Pancreas (tissue), 10 donors: ENCODE data around the gene GCN1. TPM values are rescaled to one million over a fixed set of nuclear protein-coding genes. Genes with fewer than 3 reads are reported as not detected.
"Not testable (repeated sequence)": the region's sequence is repeated elsewhere in the genome, so short reads cannot be mapped to it uniquely, and the experiment has no call there.

Experiments used
- ATAC-seq, 4 donors: fragments of 200-7000 bp; cut with Tn5 transposase; one replicate each; pipeline versions ENCODE4 v1.8.0 to v1.9.1; 2020; ENCODE audit warnings: mild to moderate bottlenecking in 4 of 4, moderate library complexity in 4 of 4
- DNase-seq, 6 donors: peaks; one replicate each; pipeline ENCODE4 v3.0.0-alpha.2; 2020
- FAIRE-seq: peaks from 2 replicates; lab custom pipeline; 2012; peaks lifted over from hg19 to GRCh38; lab: Jason Lieb, UNC
- H3K27ac ChIP-seq, 4 donors: fragments of 200-600 bp; sonication (generic); 1 replicate in 3 of 4; 2 replicates in 1 of 4; pipeline versions ENCODE4 v1.5.0 to v1.8.0; 2020
- H3K27me3 ChIP-seq, 4 donors: fragments of 200-600 bp; one replicate each; pipeline ENCODE4 v1.8.0; 2021
- H3K36me3 ChIP-seq, 3 donors: fragments of 200-600 bp; sonication (generic) in 1 of 3; one replicate each; pipeline versions ENCODE4 v1.5.0 to v1.8.0; 2020 to 2021
- H3K4me1 ChIP-seq, 3 donors: fragments of 200-600 bp; one replicate each; pipeline ENCODE4 v1.8.0; 2021
- H3K4me3 ChIP-seq, 4 donors: fragments of 200-600 bp; sonication (generic) in 2 of 4; one replicate each; pipeline versions ENCODE4 v1.5.0 to v1.8.0; 2020 to 2021
- H3K9me3 ChIP-seq, 4 donors: fragments of 200-600 bp; one replicate each; pipeline ENCODE4 v1.8.0; 2021
- CTCF ChIP-seq, 4 donors: fragments of 200-600 bp; sonication (generic) in 3 of 4; IDR thresholded peaks; one replicate each; pipeline versions ENCODE4 v1.5.0 to v1.8.0; 2021; ENCODE audit warnings: antibody characterized with exemption in 4 of 4
- WGBS, 2 donors: extraction: QIAGEN DNeasy Blood & Tissue Kit; methylation state at CpG; one replicate each; pipeline ENCODE4 v1.1.7; 2013; 5-methylcytosine and 5-hydroxymethylcytosine counted together
- intact Hi-C, 3 donors: fragments of 100-400 bp; cut with DNase I; formaldehyde crosslinking; loops; one replicate each; pipeline versions ENCODE4 v1.11.1 to v1.14.2; 2022
- polyA plus RNA-seq, 2 donors: library from polyadenylated mRNA; stranded (reverse); fragments of 200-250 nt; gene quantifications; one replicate each; pipeline ENCODE4 v1.2.3, GENCODE V29; 2013
- total RNA-seq, 6 donors: library from RNA; stranded (reverse); fragmentation: NEBNext Ultra II Directional in 4 of 6; extraction: Animal tissue kit (Norgen Biotek cat#: 25700) in 4 of 6; gene quantifications; one replicate each; pipeline versions ENCODE4 v1.2.1 to v1.2.4, GENCODE V29; 2021 to 2023
- donor health status: healthy with polysubstance abuse.
- donor health status: DM: no; HTN: no; CAD: no; lungs with moderate emphysema.
- donor health status: DM: no; HTN: no; CAD: no.
- donor health status: control.
- donor health status: control.
- donor health status: Bipolar disorder and iron deficiency.
- donor health status: DM: yes; HTN: yes; CAD: no.
- donor health status: DM: no; HTN: no; CAD: no.
- donor health status: DM: no; HTN: no; CAD: no.
- donor health status: DM: yes; HTN: yes; CAD: no.

The GCN1 gene
- total and polyA plus RNA-seq, 8 donors: 18.9 to 54.1 (median 37.7) TPM

DNA sequence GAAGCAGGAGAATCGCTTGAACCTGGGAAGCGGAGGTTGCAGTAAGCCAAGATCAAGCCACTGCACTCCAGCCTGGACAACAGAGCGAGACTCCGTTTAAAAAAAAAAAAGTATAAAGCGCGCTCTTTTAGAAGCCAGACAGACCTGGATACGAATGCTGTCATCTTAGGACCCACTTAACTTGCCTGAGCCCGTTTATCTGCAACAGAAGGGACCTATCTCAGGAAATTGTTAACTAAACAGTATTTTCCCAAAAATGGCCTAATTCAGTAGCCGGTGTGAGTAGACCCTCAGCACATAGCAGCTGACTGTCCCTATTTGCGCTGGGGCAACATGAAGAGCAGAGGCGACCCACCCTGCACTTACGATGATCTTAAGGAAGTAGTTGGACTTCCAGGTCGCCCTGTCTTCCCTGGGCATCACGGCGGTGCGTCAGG lies 5.9 kb upstream of the GCN1 start:
- no peak for DNase-seq
- Histone ChIP-seq H3K36me3 (peaks cover 0 to 35% (median 23%) of the 10 kb centered on the region in 3 donors), H3K4me3 (peak overlapping the region; percentile 85 to 97 (median 96)), H3K4me1 (peaks cover 13 to 17% (median 13%) of the 10 kb centered on the region in 3 donors), H3K9me3 (no peaks in the 10 kb centered on the region), H3K27me3 (no peaks in the 10 kb centered on the region), H3K27ac (peak overlapping the region; percentile 61 to 85 (median 78))
- FAIRE-seq: no peak
- intact Hi-C loops: no loop called here
- TF ChIP-seq CTCF (IDR thresholded peaks at IDR 0.05): no peak
- WGBS, 2 donors: 1 to 2% methylated on average over 16 of the region's 16 CpGs
- ATAC-seq: no peak

GRCh38 chr12:120199595-120200306 lies 5.2 kb upstream of the GCN1 start:
- Histone ChIP-seq H3K27ac (peak overlapping the region in 3 of 4 donors; percentile 75 to 85 (median 81)), H3K36me3 (peaks cover 0 to 35% (median 23%) of the 10 kb centered on the region in 3 donors), H3K27me3 (no peaks in the 10 kb centered on the region), H3K4me3 (peak overlapping the region; percentile 85 to 97 (median 96)), H3K4me1 (peaks cover 13 to 22% (median 17%) of the 10 kb centered on the region in 3 donors), H3K9me3 (no peaks in the 10 kb centered on the region)
- WGBS, 2 donors: 12 to 16% methylated on average over 12 of the region's 12 CpGs
- intact Hi-C loops: no loop called here
- ATAC-seq (peak in 1 of 4 donors; percentile 7), FAIRE-seq (no peak), DNase-seq (peak in 1 of 6 donors; percentile 52)
- TF ChIP-seq CTCF (IDR thresholded peaks at IDR 0.05): no peak

DNA sequence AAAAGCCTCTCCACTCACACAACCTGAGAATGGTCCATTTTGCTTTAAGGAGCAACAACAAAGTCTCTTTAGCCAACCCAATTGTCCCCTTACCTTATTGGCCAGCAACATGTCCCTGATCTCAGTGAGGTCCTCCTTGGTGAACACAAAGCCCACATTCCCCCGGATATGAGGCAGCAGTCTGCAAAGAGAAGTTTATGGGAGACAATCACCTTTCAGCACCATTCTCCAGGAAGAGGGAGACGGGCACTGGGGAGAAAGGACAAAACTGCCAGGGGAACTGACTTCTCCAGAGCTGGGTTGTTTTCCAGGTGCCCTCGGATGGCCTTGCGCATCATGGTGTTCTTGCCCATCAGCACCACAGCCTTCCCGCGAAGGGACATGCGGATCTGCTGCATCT lies 4.5 kb upstream of the GCN1 start:
- peak overlapping the region in 3 of 4 donors; percentile 85 to 97 (median 96) for H3K4me3 ChIP-seq
- peaks cover 0 to 35% (median 23%) of the 10 kb centered on the region in 3 donors for H3K36me3 ChIP-seq
- H3K27me3 ChIP-seq: no peaks in the 10 kb centered on the region

DNA sequence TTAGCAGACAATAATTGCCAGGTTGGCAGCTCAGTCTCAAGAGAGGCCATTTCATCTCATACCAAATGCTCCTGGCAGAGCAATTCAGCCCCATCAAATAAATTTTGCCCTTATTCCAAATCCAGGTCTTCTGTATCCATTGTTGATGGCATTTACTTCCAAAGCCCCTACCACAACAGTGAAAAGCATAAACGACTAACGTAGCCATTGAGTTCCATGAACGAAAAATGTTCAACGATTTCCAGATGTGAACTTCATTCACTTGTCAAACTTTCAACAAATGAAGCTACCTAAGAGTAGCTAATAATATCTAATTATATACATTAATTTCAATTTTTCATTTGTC lies 3.0 kb upstream of the GCN1 start:
- 67 to 83% methylated on average over 4 of the region's 4 CpGs for WGBS, 2 donors
- intact Hi-C loops: no loop called here
- no peaks in the 10 kb centered on the region for H3K27me3 ChIP-seq
- FAIRE-seq (no peak), DNase-seq (no peak), ATAC-seq (no peak)
- TF ChIP-seq CTCF (IDR thresholded peaks at IDR 0.05): no peak
- peaks cover 0 to 35% (median 23%) of the 10 kb centered on the region in 3 donors for H3K36me3 ChIP-seq
- no peak overlapping the region for H3K27ac ChIP-seq
- H3K4me1 ChIP-seq: peaks cover 13 to 32% (median 17%) of the 10 kb centered on the region in 3 donors
- H3K9me3 ChIP-seq: no peaks in the 10 kb centered on the region
- no peak overlapping the region for H3K4me3 ChIP-seq

More for the DNA sequence above, 4.5 kb upstream of the GCN1 start:
- H3K27ac ChIP-seq: no peak overlapping the region
- FAIRE-seq: no peak
- no peak for ATAC-seq
- no peak for TF ChIP-seq CTCF (IDR thresholded peaks at IDR 0.05)
- intact Hi-C loops: no loop called here
- WGBS, 2 donors: 47 to 49% methylated on average over 7 of the region's 7 CpGs
- H3K4me1 ChIP-seq: peaks cover 13 to 22% (median 17%) of the 10 kb centered on the region in 3 donors
- DNase-seq: no peak
- no peaks in the 10 kb centered on the region for H3K9me3 ChIP-seq

DNA sequence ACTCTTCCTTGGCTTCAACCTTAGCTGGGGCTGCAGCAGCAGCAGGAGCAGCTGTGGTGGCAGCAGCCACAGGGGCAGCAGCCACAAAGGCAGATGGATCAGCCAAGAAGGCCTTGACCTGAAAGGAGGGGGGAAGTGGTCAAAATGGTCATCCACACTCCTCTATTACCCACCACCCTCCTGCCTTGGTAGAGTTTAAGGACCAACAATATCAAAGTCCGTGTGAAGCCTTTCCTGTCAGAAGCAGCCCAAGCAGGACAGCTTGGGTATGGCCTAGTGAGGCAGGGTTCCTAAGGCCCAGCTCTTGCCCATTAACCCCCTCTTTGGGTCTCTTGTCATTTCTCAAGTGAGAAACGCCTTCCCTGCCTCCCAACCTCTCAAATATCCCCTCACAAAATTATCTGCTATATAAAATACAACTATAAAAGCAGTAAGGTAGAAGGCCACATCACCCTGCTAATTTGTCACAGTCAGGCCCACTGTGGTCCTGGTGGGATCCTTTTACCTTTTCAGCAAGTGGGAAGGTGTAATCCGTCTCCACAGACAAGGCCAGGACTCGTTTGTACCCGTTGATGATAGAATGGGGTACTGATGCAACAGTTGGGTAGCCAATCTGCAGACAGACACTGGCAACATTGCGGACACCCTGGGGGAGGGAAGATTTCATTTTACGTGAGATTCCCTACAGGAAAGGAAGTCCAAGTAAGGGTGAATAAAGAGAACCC lies 2.5 kb upstream of the GCN1 start:
- H3K36me3 ChIP-seq: peaks cover 0 to 35% (median 23%) of the 10 kb centered on the region in 3 donors
- H3K4me1 ChIP-seq: peaks cover 13 to 32% (median 17%) of the 10 kb centered on the region in 3 donors
- DNase-seq, H3K9me3 ChIP-seq, ATAC-seq, FAIRE-seq, H3K4me3 ChIP-seq, intact Hi-C loops, H3K27me3 ChIP-seq, H3K27ac ChIP-seq: not testable (repeated sequence)
- 67 to 70% methylated on average over 7 of the region's 7 CpGs for WGBS, 2 donors
